MM.1S (cell line): ENCODE results near the gene FBXW10.
"Not testable (repeated sequence)": the region's sequence is repeated elsewhere in the genome, so short reads cannot be mapped to it uniquely, and the experiment has no call there.

ENCODE experiments used
- CTCF ChIP-seq: fragments of 300-600 bp; sonication (generic); IDR thresholded peaks from 2 replicates; pipeline ENCODE4 v1.5.1; 2016; ENCODE audit warnings: antibody characterized with exemption, low read length, mixed read lengths
- EZH2 ChIP-seq: fragments of 300-600 bp; sonication (generic); optimal IDR thresholded peaks from 2 replicates; pipeline ENCODE3; 2017; ENCODE audit warnings: low read depth, mild to moderate bottlenecking, antibody characterized with exemption, low read length, mixed read lengths
- EZH2phosphoT487 ChIP-seq: fragments of 300-600 bp; sonication (generic); IDR thresholded peaks from 2 replicates; pipeline ENCODE4 v1.6.1; 2018; ENCODE audit warnings: antibody characterized with exemption, low read length

- not testable (repeated sequence) for TF ChIP-seq CTCF, EZH2, EZH2phosphoT487
Observed at GRCh38 chr17:18744726-18745125, 872 bp downstream of the FBXW10 start.
